HCT116 (cell line): ENCODE data around the gene CDK14. TPM values are rescaled to one million over a fixed set of nuclear protein-coding genes. Genes with fewer than 3 reads are reported as not detected.
A peak's percentile ranks its signal among the peaks of the same experiment; 100 is the strongest.

ENCODE experiments used
- ATAC-seq: fragments of 200-7000 bp; cut with Tn5 transposase; 2 replicates; pipeline ENCODE4 v1.9.1; 2020; ENCODE audit warnings: mild to moderate bottlenecking, moderate library complexity
- BruUV-seq: library from RNA; stranded (reverse); fragments of 400-500 nt; replicated peaks from 2 replicates; lab custom pipeline; 2021; lab: Mats Ljungman, UMichigan
- CTCF ChIA-PET: fragments of 300-600 bp; sonication (Branson Sonifier 250); formaldehyde crosslinking; loops from one replicate; lab custom pipeline; 2021; ENCODE audit warnings: antibody characterized with exemption; lab: Charles Lee
- POLR2A ChIA-PET: fragments of 300-600, 350-600 bp; sonication (Branson Sonifier 250); formaldehyde crosslinking; loops from one replicate; lab custom pipeline; 2021; ENCODE audit warnings: antibody characterized with exemption; lab: Charles Lee
- RAD21 ChIA-PET, 2 experiments: fragments of 300-600 bp; sonication (Branson Sonifier 250); formaldehyde crosslinking; loops; one replicate each; lab custom pipeline; 2023; ENCODE audit warnings: low total read pairs in 2 of 2; ENCODE audit not compliant: uncharacterized antibody in 2 of 2, unreplicated experiment in 2 of 2, low non-redundant PET in 1 of 2; lab: Charles Lee
- DNase-seq: peaks from one replicate; pipeline ENCODE4 v3.0.0-alpha.2; 2010; ENCODE audit warnings: low read depth, low spot score
- H2AFZ ChIP-seq: fragments of 200-600 bp; shearing (Covaris generic), sonication (generic); 2 replicates; pipeline ENCODE4 v1.6.1; 2017; ENCODE audit warnings: low read depth, mixed run types, mixed read lengths, antibody characterized with exemption, low read length; ENCODE audit not compliant: poor library complexity, severe bottlenecking
- H3K27ac ChIP-seq: 2 replicates; pipeline ENCODE4 v1.5.1; 2012; ENCODE audit warnings: low read depth, low read length
- H3K27me3 ChIP-seq: fragments of 200-600 bp; sonication (generic); 2 replicates; pipeline ENCODE4 v1.6.1; 2016; ENCODE audit warnings: mixed run types, low read length, mixed read lengths; ENCODE audit not compliant: insufficient read depth
- H3K36me3 ChIP-seq, 2 experiments: fragments of 200-500 bp in 1 of 2; fragments of 200-600 bp in 1 of 2; sonication (Bioruptor generic) in 1 of 2; sonication (generic) in 1 of 2; 2 replicates each; pipeline versions ENCODE4 v1.5.1 to v1.6.1; 2014 to 2016; ENCODE audit warnings: low read length in 2 of 2, inconsistent platforms in 1 of 2, mixed read lengths in 1 of 2, mixed run types in 1 of 2; ENCODE audit not compliant: insufficient read depth in 2 of 2, control insufficient read depth in 1 of 2
- H3K4me1 ChIP-seq, 2 experiments: fragments of 200-600 bp in 1 of 2; sonication (generic) in 1 of 2; 2 replicates each; pipeline versions ENCODE4 v1.5.1 to v1.6.1; 2012 to 2017; ENCODE audit warnings: low read length in 2 of 2, inconsistent platforms in 1 of 2, mild to moderate bottlenecking in 1 of 2, mixed read lengths in 1 of 2, mixed run types in 1 of 2, moderate library complexity in 1 of 2; ENCODE audit not compliant: insufficient read depth in 2 of 2, control insufficient read depth in 1 of 2
- H3K4me2 ChIP-seq: fragments of 200-600 bp; sonication (generic); 2 replicates; pipeline ENCODE4 v1.6.1; 2017; ENCODE audit warnings: mixed run types, low read length, mixed read lengths
- H3K4me3 ChIP-seq, 2 experiments: fragments of 200-600 bp in 1 of 2; sonication (generic) in 1 of 2; replicated peaks in 1 of 2; 2 replicates each; pipeline ENCODE4 v1.5.1; 2011 to 2016; ENCODE audit warnings: low read length in 2 of 2, control low read depth in 1 of 2, low read depth in 1 of 2, mild to moderate bottlenecking in 1 of 2, mixed read lengths in 1 of 2, mixed run types in 1 of 2
- H3K79me2 ChIP-seq: fragments of 200-600 bp; sonication (generic); 2 replicates; pipeline ENCODE4 v1.6.1; 2017; ENCODE audit warnings: mild to moderate bottlenecking, mixed run types, low read length, moderate library complexity, mixed read lengths; ENCODE audit not compliant: insufficient read depth
- H3K9ac ChIP-seq: fragments of 200-600 bp; sonication (generic); 2 replicates; pipeline ENCODE4 v1.6.1; 2016; ENCODE audit warnings: low read length, mixed read lengths
- H3K9me2 ChIP-seq: fragments of 200-600 bp; sonication (generic), shearing (Covaris generic); 2 replicates; pipeline ENCODE4 v1.6.1; 2017; ENCODE audit warnings: mixed run types, mild to moderate bottlenecking, moderate library complexity; ENCODE audit not compliant: insufficient read depth
- H3K9me3 ChIP-seq, 2 experiments: fragments of 200-500 bp in 1 of 2; fragments of 200-600 bp in 1 of 2; sonication (Bioruptor generic) in 1 of 2; sonication (generic) in 1 of 2; 2 replicates each; pipeline ENCODE4 v1.6.1; 2014 to 2017; ENCODE audit warnings: low read length in 2 of 2, mixed read lengths in 2 of 2, inconsistent platforms in 1 of 2, low read depth in 1 of 2, mild to moderate bottlenecking in 1 of 2, mixed run types in 1 of 2, moderate library complexity in 1 of 2; ENCODE audit not compliant: control insufficient read depth in 1 of 2, insufficient read depth in 1 of 2
- H4K20me1 ChIP-seq: fragments of 200-600 bp; sonication (generic), shearing (Covaris generic); 2 replicates; pipeline ENCODE4 v1.6.1; 2017; ENCODE audit warnings: mixed run types, mild to moderate bottlenecking, moderate library complexity; ENCODE audit not compliant: insufficient read depth
- CTCF ChIP-seq, 3 experiments: fragments of 200-600 bp in 1 of 3; sonication (generic) in 1 of 3; IDR thresholded peaks in 2 of 3; conservative IDR thresholded peaks in 1 of 3; 2 replicates each; pipeline ENCODE4 v1.5.1; 2012 to 2017; ENCODE audit warnings: low read depth in 2 of 3, low read length in 2 of 3, antibody characterized with exemption in 1 of 3, borderline replicate concordance in 1 of 3, control low read depth in 1 of 3, mild to moderate bottlenecking in 1 of 3, mixed read lengths in 1 of 3, mixed run types in 1 of 3, moderate library complexity in 1 of 3; ENCODE audit not compliant: insufficient read depth in 1 of 3
- RAD21 ChIP-seq: IDR thresholded peaks from 2 replicates; pipeline ENCODE4 v1.6.1; 2012; ENCODE audit warnings: low read depth, mild to moderate bottlenecking
- ZBTB33 ChIP-seq: IDR thresholded peaks from 2 replicates; pipeline ENCODE4 v1.6.1; 2011; ENCODE audit warnings: mild to moderate bottlenecking, low read length, moderate library complexity; ENCODE audit not compliant: insufficient replicate concordance; ENCODE audit errors: extremely low read depth
- ZFX ChIP-seq: fragments of 450-650 bp; IDR thresholded peaks from 2 replicates; pipeline ENCODE4 v1.6.1; 2017
- intact Hi-C: fragments of 100-400 bp; cut with micrococcal nuclease; formaldehyde crosslinking; loops from 2 replicates; pipeline ENCODE4 v1.10.0; 2022
- total RNA-seq: library from RNA; stranded (reverse); gene quantifications from one replicate; pipeline ENCODE4 v1.2.1, GENCODE V29; 2021; ENCODE audit not compliant: unreplicated experiment
- TF ChIP-seq, protein P1 (sequence below): IDR thresholded peaks from 2 replicates; pipeline ENCODE4 v1.6.1; 2012

Gene CDK14
- total RNA-seq, 1 experiment from 2014 or later, result 10.2 TPM

DNA sequence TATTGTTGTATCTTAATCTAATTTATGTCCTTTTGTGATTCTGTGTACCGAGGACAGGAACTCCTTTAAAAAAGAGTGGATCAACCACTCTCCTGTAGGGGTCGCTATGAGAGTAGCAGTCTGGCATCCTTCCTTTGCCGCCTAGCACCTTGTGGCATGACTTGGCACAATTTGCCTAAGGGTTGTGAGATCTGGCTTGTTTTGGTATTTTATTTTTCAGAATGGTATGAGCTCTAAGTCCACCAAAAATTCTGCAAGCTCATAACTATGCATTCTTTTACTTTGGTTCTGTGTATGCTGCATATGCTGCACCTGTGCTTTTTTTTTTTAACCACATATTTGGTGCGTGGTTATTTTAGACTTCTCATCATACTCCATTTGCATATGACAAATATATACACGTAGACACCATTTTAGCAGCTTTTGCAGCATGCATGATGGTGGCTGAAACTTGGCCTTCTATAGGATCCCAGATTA is 112.8 kb downstream of the CDK14 start:
- BruUV-seq, result no TSS peak
- peak; percentile 84 for ATAC-seq

More for the DNA sequence above, 112.8 kb downstream of the CDK14 start:
- Histone ChIP-seq H3K27ac (no peak overlapping the region), H2AFZ (no peak overlapping the region), H3K9me3 (no peaks in the 10 kb centered on the region), H3K4me3 (no peak overlapping the region), H4K20me1 (no peaks in the 10 kb centered on the region), H3K36me3 (no peaks in the 10 kb centered on the region), H3K79me2 (no peaks in the 10 kb centered on the region), H3K27me3 (no peaks in the 10 kb centered on the region), H3K4me1 (no peaks in the 10 kb centered on the region), H3K9ac (no peak overlapping the region), H3K4me2 (no peak overlapping the region), H3K9me2 (no peaks in the 10 kb centered on the region; the same call in 1 of the 2 replicates)
- no peak for TF ChIP-seq ZBTB33
- TF ChIP-seq CTCF (IDR thresholded peaks at IDR 0.05 in 2 of 3, conservative IDR thresholded peaks at IDR 0.05 in 1 of 3; ENCODE audit: borderline replicate concordance in 1 of 3, insufficient read depth in 1 of 3, low read depth in 2 of 3, low read length in 2 of 3), result peak; percentile 65 to 94 (median 87); a peak in 5 of 6 replicates
- TF ChIP-seq, protein P1, sequence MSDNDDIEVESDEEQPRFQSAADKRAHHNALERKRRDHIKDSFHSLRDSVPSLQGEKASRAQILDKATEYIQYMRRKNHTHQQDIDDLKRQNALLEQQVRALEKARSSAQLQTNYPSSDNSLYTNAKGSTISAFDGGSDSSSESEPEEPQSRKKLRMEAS, result peak; percentile 43
- no peak for TF ChIP-seq ZFX
- TF ChIP-seq RAD21, result peak; percentile 77
- DNase-seq, result peak; percentile 38
- ChIA-PET RAD21 (no interaction called here), POLR2A (no interaction called here), CTCF (interaction anchor here (1.4 to 1.9 kb wide), 4 partner anchors 9 to 326 kb away, joined by 3 to 11 read pairs (median 6); no protein-coding TSS in a partner anchor)
- intact Hi-C loops, result loop anchor here (1.0 kb wide), 1 partner anchor 325 kb away; no protein-coding TSS in a partner anchor
